ENCODE results near the gene CSRNP2. TPM values are rescaled to one million over a fixed set of nuclear protein-coding genes. Genes with fewer than 3 reads are reported as not detected.

The CSRNP2 gene
- total RNA-seq = 27.1 and 31.4 TPM in 2 replicates

GRCh38 chr12:51083126-51083833 is at the start of gene CSRNP2:
CSRNP2 (minus strand) TSS chr12:51083596; CDS start chr12:51076561, 7,035 bp downstream.

GRCh38 chr12:51047655-51048540 is 35.5 kb downstream of the CSRNP2 start, which contains the start of gene LETMD1:
LETMD1 (plus strand) TSS chr12:51048327; CDS start chr12:51048357, 30 bp downstream.

GRCh38 chr12:51025836-51026638 is 57.4 kb downstream of the CSRNP2 start, which contains the start of gene SLC11A2:
SLC11A2 (minus strand) TSS chr12:51026384; CDS start chr12:51010728, 15,656 bp downstream.

Small RNAs within 50 kb of the gene (small RNA-seq; reads per million reads assigned to genes)
- gene RNU6-1273P = not detected
- not detected for gene RNU6-87P

Other genes with a start within 250 kb of the CSRNP2 start
- gene TMPRSS12, start 240.7 kb downstream of the CSRNP2 start, total RNA-seq = under 0.01 TPM in 1 of 2 replicates, not detected in the other
- gene HIGD1C, start 131.1 kb downstream of the CSRNP2 start, total RNA-seq = not detected in 2 replicates
- 32.6 and 37.0 TPM in 2 replicates for gene SLC11A2, start 57.2 kb downstream of the CSRNP2 start, total RNA-seq
- gene LETMD1, start 35.3 kb downstream of the CSRNP2 start, total RNA-seq = 41.9 and 91.5 TPM in 2 replicates
- gene TFCP2, start 89.5 kb upstream of the CSRNP2 start, total RNA-seq = 7.9 and 9.0 TPM in 2 replicates
- 2.2 and 5.1 TPM in 2 replicates for gene POU6F1, start 134.5 kb upstream of the CSRNP2 start, total RNA-seq
- 157 and 197 TPM in 2 replicates for gene DAZAP2, start 155.2 kb upstream of the CSRNP2 start, total RNA-seq
- 7.9 and 14.5 TPM in 2 replicates for gene SMAGP, start 186.8 kb upstream of the CSRNP2 start, total RNA-seq
- gene BIN2, start 240.6 kb upstream of the CSRNP2 start, total RNA-seq = under 0.01 TPM in 1 of 2 replicates, not detected in the other